ENCODE results near the gene TNFSF13.
"Not testable (repeated sequence)": the region's sequence is repeated elsewhere in the genome, so short reads cannot be mapped to it uniquely, and the experiment has no call there.

The TNFSF13 gene

DNA sequence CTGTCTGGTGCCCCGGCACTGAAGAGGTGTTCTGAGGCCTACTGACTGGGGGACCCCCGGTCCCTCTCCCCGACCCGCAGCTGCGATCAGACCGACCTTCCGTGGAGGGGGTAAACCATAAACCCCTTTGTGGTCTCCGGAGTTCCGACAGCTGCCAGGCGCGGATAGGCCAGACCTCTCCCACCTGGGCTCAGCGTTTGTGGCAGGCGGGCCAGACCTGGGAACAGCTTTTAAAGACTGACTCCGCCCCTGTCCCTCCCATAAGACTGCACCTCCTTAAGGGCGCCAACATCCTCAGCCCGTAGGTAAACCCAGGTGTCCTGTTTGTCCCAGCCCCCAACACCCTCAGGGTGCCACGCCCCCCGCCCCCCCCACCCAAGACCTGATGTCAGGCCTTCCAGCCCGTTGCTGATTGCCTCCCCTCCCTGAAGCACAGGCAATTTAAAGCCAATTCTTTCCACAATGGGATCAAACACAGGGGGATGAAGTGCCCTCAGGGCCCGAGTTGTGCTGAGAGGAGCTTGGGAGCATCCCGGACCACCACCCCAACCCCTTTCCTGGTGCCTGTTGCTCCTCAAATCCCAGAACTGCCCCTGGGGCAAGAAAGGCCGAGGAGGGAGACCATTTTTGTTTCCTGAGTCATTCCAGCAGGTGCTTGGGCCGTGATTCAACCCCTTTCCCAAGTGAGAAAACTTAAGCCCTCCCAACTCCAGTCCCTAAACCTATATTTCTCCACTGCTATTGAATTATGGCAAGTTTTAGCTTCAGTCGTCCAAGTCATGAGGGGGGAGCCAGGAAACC lies 31.5 kb downstream of the TNFSF13 start, which contains the start of gene SOX15:
TSS of gene SOX15 (minus strand) at position 204 of the 801 bp plus-strand sequence. CDS start 418 bp downstream, outside the sequence.
- DNase-seq (ENCODE audit: low read depth in 2 of 2), result no peak

DNA sequence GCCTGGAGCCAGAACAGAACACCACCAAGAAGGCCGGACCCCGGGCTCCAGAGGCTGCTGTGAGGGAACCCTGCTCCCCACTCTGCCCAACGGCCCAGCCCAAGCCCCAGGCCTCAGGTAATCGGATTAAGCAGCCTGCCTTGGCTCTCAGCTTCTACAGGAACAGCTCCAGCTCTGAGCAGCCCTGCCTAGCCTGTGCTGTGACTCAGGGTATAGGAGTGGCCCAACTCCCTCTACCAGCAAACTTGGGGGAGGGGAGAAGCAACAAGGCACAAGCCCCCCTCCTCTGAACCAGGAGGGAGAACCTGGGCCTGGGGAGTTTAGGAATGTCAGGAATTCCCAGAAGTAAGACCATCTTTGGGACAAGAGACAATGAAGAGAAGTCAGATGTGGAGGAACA lies 32.2 kb downstream of the TNFSF13 start:
- no peak for DNase-seq (ENCODE audit: low read depth in 2 of 2)

DNA sequence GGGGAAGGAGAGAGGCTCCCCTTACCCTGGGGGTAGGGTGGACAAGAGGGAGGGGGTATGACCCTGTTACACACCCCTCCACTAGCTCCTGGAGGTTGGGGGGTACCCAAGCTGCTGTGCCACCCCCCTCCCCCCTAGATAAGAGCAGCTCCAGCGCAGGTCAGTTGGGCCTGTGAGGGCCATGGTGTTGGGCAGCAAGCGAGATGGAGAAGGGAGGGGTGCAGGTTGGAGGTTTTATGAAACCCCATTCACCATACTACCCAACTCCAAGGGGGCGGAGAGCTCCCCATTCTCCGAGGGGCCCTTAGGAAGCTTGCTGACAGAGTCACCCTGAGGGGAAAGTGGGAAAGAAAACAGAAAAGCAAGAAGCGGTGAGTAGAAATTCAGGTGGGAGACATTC lies 33.0 kb downstream of the TNFSF13 start:
- DNase-seq (ENCODE audit: low read depth in 2 of 2), result no peak

DNA sequence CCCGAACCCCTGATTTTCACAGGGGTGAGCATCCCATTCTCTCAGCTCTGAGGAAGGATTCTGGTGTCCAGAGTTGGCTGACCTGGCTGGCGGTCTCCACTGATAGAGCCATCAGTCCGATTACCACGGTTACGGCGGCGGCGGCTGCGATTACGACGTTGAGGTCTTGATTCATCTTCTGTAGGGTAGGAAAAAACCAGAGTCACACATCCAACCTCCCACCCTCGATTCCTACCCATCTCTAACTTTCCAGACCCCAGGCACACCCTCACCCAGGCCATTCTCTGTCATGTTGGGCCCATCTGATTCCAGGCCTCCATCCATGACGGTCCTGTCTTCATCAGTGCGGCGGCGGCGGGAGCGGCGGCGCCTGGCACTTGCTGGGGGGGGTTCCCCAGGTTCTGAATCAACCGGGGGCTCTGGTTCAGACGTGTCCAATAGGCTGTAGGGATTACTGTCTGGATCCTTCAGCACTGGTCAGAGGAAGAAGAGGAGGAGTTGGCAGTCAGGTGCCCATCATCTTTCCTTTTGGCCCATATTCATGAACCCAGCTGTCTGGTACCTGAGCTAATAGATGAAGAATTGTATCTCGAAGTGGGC lies 34.0 kb downstream of the TNFSF13 start:
- no peak for DNase-seq (ENCODE audit: low read depth in 2 of 2)

DNA sequence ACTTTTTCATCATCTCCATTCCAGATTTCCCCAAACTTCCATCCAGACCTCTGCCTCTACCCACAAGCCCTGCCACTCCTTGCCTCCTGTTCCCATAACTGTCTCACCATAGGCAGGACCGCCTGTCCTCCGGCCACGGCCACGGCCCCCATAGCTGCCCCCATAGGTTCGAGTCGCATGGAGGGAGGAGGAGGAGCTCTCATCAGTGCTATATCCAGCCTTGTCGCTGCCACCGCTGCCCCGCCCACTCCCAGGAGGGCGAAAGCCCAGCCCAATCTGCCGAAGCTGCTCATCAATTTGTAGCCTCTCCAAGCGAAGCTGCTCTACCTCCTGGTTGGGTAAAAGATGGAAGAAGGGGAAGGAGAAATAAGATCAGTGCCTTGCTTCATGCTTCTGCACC lies 34.7 kb downstream of the TNFSF13 start:
- DNase-seq (ENCODE audit: low read depth in 2 of 2), result no peak

DNA sequence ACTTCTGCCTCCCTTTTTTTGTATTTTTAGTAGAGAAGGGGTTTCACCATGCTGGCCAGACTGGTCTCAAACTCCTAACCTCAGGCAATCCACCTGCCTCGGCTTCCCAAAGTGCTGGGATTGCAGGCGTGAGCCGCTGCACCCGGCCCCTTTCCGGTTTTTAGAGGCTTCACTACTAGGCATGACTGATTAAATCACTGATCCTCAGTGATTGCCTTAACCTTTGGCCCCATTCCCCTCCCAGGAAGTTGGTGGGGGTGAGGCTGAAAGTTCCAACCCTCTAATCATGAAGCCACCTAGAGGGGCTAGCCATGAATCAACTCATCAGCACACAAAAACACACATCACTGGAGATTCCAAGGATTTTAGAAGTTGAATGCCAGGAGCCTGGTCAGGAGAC lies 39.0 kb downstream of the TNFSF13 start:
- not testable (repeated sequence) for DNase-seq (ENCODE audit: low read depth in 2 of 2)

DNA sequence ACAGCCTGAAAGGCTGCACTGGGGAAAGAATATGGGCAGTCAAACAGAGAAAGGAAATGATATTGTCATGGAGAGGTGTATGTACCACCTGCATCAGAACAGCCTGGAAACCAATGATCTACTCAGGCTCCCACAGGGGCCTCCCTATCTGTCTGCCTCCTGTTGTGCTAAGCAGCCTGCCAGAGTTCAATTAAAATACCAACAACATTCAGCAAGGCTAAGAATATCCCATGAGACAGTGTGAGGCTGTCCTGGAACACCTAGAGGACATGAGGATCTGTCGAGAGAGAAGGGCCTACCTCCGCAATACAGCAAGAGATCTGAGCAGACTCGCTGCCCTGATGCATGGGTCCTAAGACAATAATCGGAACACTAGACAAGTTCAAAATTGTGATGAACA lies 47.7 kb downstream of the TNFSF13 start:
- no peak for DNase-seq (ENCODE audit: low read depth in 2 of 2)

DNA sequence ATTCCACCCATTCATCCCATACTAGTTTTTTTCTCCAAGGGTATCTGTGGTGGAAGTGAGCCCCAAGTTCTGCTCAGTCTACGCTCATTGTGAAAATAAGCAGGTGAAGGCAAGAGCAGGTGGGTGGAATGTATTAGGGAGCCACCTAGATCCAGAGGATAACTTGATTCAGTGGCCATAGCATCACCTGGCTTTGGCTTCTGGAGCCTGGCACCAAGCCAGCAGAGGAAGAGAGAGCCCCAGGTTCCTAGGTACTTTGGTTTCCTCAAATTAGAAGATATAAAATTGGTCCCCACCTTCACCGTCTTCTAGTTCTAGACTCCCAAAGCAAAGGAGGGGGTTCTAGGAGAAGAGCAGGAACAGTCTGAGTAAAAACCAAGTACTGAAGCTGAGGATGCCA lies 52.1 kb downstream of the TNFSF13 start:
- DNase-seq (ENCODE audit: low read depth in 2 of 2), result no peak

Data from stimulated activated CD8-positive, alpha-beta memory T cell treated with anti-CD3 and anti-CD28 coated beads, Interleukin-2, amount 100 ng/mL, for 48 hours (primary cell).